COLO668 (cell line): ENCODE measurements around the gene EWSR1.

ENCODE experiments used
- DNase-seq: peaks from one replicate; lab custom pipeline; 2025; ENCODE audit not compliant: unreplicated experiment; lab: John Stamatoyannopoulos, UW

The EWSR1 gene

GRCh38 chr22:29302681-29303465 is 34.8 kb downstream of the EWSR1 start:
- DNase-seq, result no peak

- no peak for DNase-seq
Measured at GRCh38 chr22:29305836-29306174, 37.7 kb downstream of the EWSR1 start.

GRCh38 chr22:29306175-29306834 is 38.2 kb downstream of the EWSR1 start, which contains the start of gene GAS2L1:
GAS2L1 (plus strand) TSS chr22:29306650; CDS start chr22:29308106, 1,456 bp downstream.
- DNase-seq, result peak; percentile 63

- peak; percentile 73 for DNase-seq
Measured at GRCh38 chr22:29306835-29307595, 38.9 kb downstream of the EWSR1 start.

GRCh38 chr22:29307596-29308147 is 39.6 kb downstream of the EWSR1 start:
- no peak for DNase-seq

GRCh38 chr22:29308148-29308790 is 40.2 kb downstream of the EWSR1 start:
- no peak for DNase-seq

GRCh38 chr22:29308791-29309262 is 40.8 kb downstream of the EWSR1 start:
- DNase-seq, result no peak

GRCh38 chr22:29309332-29310064 is 41.4 kb downstream of the EWSR1 start:
- no peak for DNase-seq

GRCh38 chr22:29310065-29310862 is 42.2 kb downstream of the EWSR1 start:
- no peak for DNase-seq

GRCh38 chr22:29310863-29311339 is 42.8 kb downstream of the EWSR1 start:
- DNase-seq, result peak; percentile 72

GRCh38 chr22:29311464-29312217 is 43.6 kb downstream of the EWSR1 start:
- no peak for DNase-seq

GRCh38 chr22:29312218-29313125 is 44.4 kb downstream of the EWSR1 start:
- no peak for DNase-seq

- DNase-seq, result no peak
Measured at GRCh38 chr22:29313126-29313575, 45.1 kb downstream of the EWSR1 start.

- peak; percentile 49 for DNase-seq
Measured at GRCh38 chr22:29313576-29314466, 45.8 kb downstream of the EWSR1 start.

- DNase-seq, result peak; percentile 39
Measured at GRCh38 chr22:29314537-29315285, 46.6 kb downstream of the EWSR1 start.
